ENCODE data around the gene ACER3.

DNA sequence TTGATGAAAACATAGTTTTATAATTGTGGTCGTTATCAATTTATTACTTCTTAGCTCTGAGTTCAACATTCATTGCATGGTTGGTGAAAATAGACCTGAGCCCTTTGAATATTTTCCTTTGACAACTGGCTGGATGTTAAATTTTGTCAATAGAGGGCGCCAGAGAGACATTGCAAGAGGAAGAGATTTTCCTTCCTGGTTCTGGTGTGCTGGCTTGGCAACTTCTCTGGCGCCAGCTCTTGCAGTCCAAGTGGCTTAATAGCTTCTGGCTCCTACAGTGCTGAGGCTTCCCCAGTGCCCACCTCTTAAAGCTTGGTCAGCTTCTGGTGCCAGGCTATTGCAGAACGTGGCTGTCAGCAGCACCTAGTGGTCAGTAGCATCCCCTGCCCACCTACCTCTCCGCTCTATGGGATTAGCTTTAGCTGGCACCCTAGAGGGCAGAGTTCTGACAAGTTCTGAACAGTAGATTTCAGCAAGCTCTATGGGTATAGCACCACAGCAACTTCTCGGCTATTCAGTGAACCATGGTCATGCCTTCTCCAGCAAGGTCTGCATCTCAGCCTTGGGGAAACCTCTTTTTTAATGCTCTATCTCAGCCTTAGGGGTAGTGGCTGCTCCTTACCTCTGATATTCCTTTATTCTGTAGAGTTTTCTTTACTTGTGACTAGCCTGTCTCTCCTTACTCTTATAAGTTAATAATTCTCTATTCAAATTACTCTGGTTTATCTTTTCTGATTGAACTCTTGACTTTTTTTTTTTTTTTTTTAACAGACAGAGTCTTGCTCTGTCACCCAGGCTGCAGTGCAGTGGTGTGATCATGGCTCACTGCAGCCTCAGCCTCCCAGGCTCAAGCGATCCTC, 59.4 kb downstream of the ACER3 start:
- TF ChIP-seq CTCF (IDR thresholded peaks at IDR 0.05; ENCODE audit: insufficient read depth, low read depth, low read length) (peak; percentile 97), EZH2 (IDR thresholded peaks at IDR 0.05; ENCODE audit: insufficient read depth, low read length) (no peak)

All from astrocyte (in vitro differentiated cells and primary cell).